Right lobe of liver (tissue), 6 donors: ENCODE data around the gene LHFPL6. TPM values are rescaled to one million over a fixed set of nuclear protein-coding genes. Genes with fewer than 3 reads are reported as not detected.

Source experiments
- ATAC-seq, 4 donors: fragments of 200-7000 bp; cut with Tn5 transposase; one replicate each; pipeline ENCODE4 v1.9.1; 2020; ENCODE audit warnings: mild to moderate bottlenecking in 4 of 4, moderate library complexity in 4 of 4
- DNase-seq, 3 donors: peaks; one replicate each; pipeline ENCODE4 v3.0.0-alpha.2; 2020
- H3K27ac ChIP-seq, 3 donors: fragments of 200-600 bp; one replicate each; pipeline ENCODE4 v1.8.0; 2022
- H3K27me3 ChIP-seq, 2 donors: fragments of 200-600 bp; one replicate each; pipeline ENCODE4 v1.8.0; 2022
- H3K36me3 ChIP-seq, 4 donors: fragments of 200-600 bp; sonication (generic) in 1 of 4; one replicate each; pipeline versions ENCODE4 v1.5.1 to v1.8.0; 2017 to 2022; ENCODE audit warnings: control low read depth in 1 of 4
- H3K4me1 ChIP-seq, 4 donors: fragments of 200-600 bp; sonication (generic) in 1 of 4; one replicate each; pipeline versions ENCODE4 v1.5.1 to v1.8.0; 2017 to 2022; ENCODE audit warnings: control low read depth in 1 of 4
- H3K4me3 ChIP-seq, 3 donors: fragments of 200-600 bp; one replicate each; pipeline ENCODE4 v1.8.0; 2022
- H3K9me3 ChIP-seq, 4 donors: fragments of 200-600 bp; sonication (generic) in 1 of 4; one replicate each; pipeline versions ENCODE4 v1.5.1 to v1.8.0; 2017 to 2022; ENCODE audit warnings: control low read depth in 1 of 4
- CTCF ChIP-seq, 4 donors: fragments of 200-600 bp in 3 of 4; fragments of 450-650 bp in 1 of 4; IDR thresholded peaks; one replicate each; pipeline versions ENCODE4 v1.5.1 to v1.8.0; 2016 to 2022; ENCODE audit warnings: antibody characterized with exemption in 4 of 4, mild to moderate bottlenecking in 2 of 4
- POLR2A ChIP-seq: fragments of 450-650 bp; IDR thresholded peaks from one replicate; pipeline ENCODE4 v1.6.1; 2017; ENCODE audit warnings: antibody characterized with exemption, mild to moderate bottlenecking
- WGBS: methylation state at CpG from one replicate; pipeline ENCODE4 v1.1.6; 2018; ENCODE audit warnings: low coverage, low lambda C conversion rate; ENCODE audit not compliant: insufficient coverage; ENCODE audit errors: missing lambda C conversion rate; 5-methylcytosine and 5-hydroxymethylcytosine counted together
- intact Hi-C, 2 donors: fragments of 100-400 bp; cut with DNase I; formaldehyde crosslinking; loops; one replicate each; pipeline versions ENCODE4 v1.11.2 to v1.14.1; 2022
- total RNA-seq, 6 experiments: library from RNA; depleted of rRNA in 2 of 6; stranded (reverse); fragments of >200 nt in 2 of 6; fragmentation: NEBNext Ultra II Directional in 3 of 6; extraction: Animal tissue kit (Norgen Biotek cat#: 25700) in 3 of 6; gene quantifications; one replicate each; pipeline versions ENCODE4 v1.1.0 to v1.2.4, GENCODE V29; 2016 to 2023
- donor health status: DM: no; HTN: yes; CAD: no.
- donor health status: DM: no; HTN: no; CAD: no.
- donor health status: DM: no; HTN: no; CAD: no.
- donor health status: DM: no; HTN: yes; CAD: no.
- donor health status: DM: no; HTN: yes; CAD: no.

LHFPL6 gene
- total RNA-seq, 6 experiments from 2014 or later, result 3.0 to 8.4 (median 4.6) TPM

- Histone ChIP-seq H3K27me3 (no peaks in the 10 kb centered on the region), H3K36me3 (no peaks in the 10 kb centered on the region), H3K27ac (no peak overlapping the region), H3K4me3 (no peak overlapping the region), H3K4me1 (no peaks in the 10 kb centered on the region), H3K9me3 (no peaks in the 10 kb centered on the region)
- WGBS, result 72% methylated on average over 2 of the region's 3 CpGs
- intact Hi-C loops, result no loop called here
- TF ChIP-seq CTCF (IDR thresholded peaks at IDR 0.05) (no peak), POLR2A (no peak)
- ATAC-seq (no peak), DNase-seq (no peak)
These were observed 99.9 kb downstream of the LHFPL6 start for GRCh38 chr13:39503048-39503447.

- no peak for TF ChIP-seq CTCF (IDR thresholded peaks at IDR 0.05)
- TF ChIP-seq POLR2A, result no peak
- H3K4me1 ChIP-seq, result no peaks in the 10 kb centered on the region
- WGBS, result 74% methylated on average over 3 of the region's 3 CpGs
- H3K9me3 ChIP-seq, result no peaks in the 10 kb centered on the region
- no peaks in the 10 kb centered on the region for H3K27me3 ChIP-seq
- intact Hi-C loops, result no loop called here
- no peak overlapping the region for H3K4me3 ChIP-seq
- ATAC-seq (no peak), DNase-seq (no peak)
- no peaks in the 10 kb centered on the region for H3K36me3 ChIP-seq
- H3K27ac ChIP-seq, result no peak overlapping the region
These were observed 101.2 kb downstream of the LHFPL6 start for GRCh38 chr13:39501702-39502324.

- no peak for ATAC-seq
- no peak for DNase-seq
- 26% methylated on average over 3 of the region's 3 CpGs for WGBS
These were observed 103.4 kb downstream of the LHFPL6 start for GRCh38 chr13:39499604-39500003.

GRCh38 chr13:39498471-39499114 is 104.4 kb downstream of the LHFPL6 start:
- H3K9me3 ChIP-seq, result no peaks in the 10 kb centered on the region
- H3K27ac ChIP-seq, result no peak overlapping the region
- WGBS, result 59% methylated on average over 9 of the region's 9 CpGs
- DNase-seq (no peak), ATAC-seq (peak in 2 of 4 donors; percentile 29 to 66)
- H3K27me3 ChIP-seq, result no peaks in the 10 kb centered on the region
- intact Hi-C loops, result no loop called here
- no peak for TF ChIP-seq POLR2A
- TF ChIP-seq CTCF (IDR thresholded peaks at IDR 0.05), result no peak
- no peaks in the 10 kb centered on the region for H3K4me1 ChIP-seq
- H3K4me3 ChIP-seq, result no peak overlapping the region
- no peaks in the 10 kb centered on the region for H3K36me3 ChIP-seq

More at GRCh38 chr13:39499604-39500003, 103.4 kb downstream of the LHFPL6 start:
- no peak overlapping the region for H3K27ac ChIP-seq
- intact Hi-C loops, result no loop called here
- H3K4me3 ChIP-seq, result no peak overlapping the region
- H3K9me3 ChIP-seq, result no peaks in the 10 kb centered on the region
- TF ChIP-seq CTCF (IDR thresholded peaks at IDR 0.05) (no peak), POLR2A (no peak)
- H3K36me3 ChIP-seq, result no peaks in the 10 kb centered on the region
- H3K4me1 ChIP-seq, result no peaks in the 10 kb centered on the region
- no peaks in the 10 kb centered on the region for H3K27me3 ChIP-seq
